Osteoblast (primary cell): Measurements from ENCODE around the gene KIF25. TPM values are rescaled to one million over a fixed set of nuclear protein-coding genes. Genes with fewer than 3 reads are reported as not detected.

Experiments used
- DNase-seq: peaks from one replicate; pipeline ENCODE4 v3.0.0; 2011; ENCODE audit warnings: low spot score, mixed read lengths; ENCODE audit not compliant: insufficient read length; ENCODE audit errors: missing footprints
- H2AFZ ChIP-seq: 2 replicates; pipeline ENCODE4 v1.6.0; 2011; ENCODE audit warnings: mild to moderate bottlenecking, low read length
- H3K27ac ChIP-seq: 2 replicates; pipeline ENCODE4 v1.5.1; 2011; ENCODE audit warnings: mild to moderate bottlenecking, low read depth, low read length, moderate library complexity
- H3K27me3 ChIP-seq: 2 replicates; pipeline ENCODE4 v1.6.0; 2012; ENCODE audit warnings: mild to moderate bottlenecking, control low read depth, inconsistent platforms, low read length, moderate library complexity; ENCODE audit not compliant: insufficient read depth
- H3K36me3 ChIP-seq: 2 replicates; pipeline ENCODE4 v1.5.1; 2011; ENCODE audit warnings: mild to moderate bottlenecking, low read length, control low read depth, moderate library complexity; ENCODE audit not compliant: insufficient read depth
- H3K4me1 ChIP-seq: 2 replicates; pipeline ENCODE4 v1.5.1; 2011; ENCODE audit warnings: mild to moderate bottlenecking, low read length, control low read depth, moderate library complexity; ENCODE audit not compliant: insufficient read depth
- H3K4me2 ChIP-seq: 2 replicates; pipeline ENCODE4 v1.6.0; 2011; ENCODE audit warnings: mild to moderate bottlenecking, low read length; ENCODE audit not compliant: insufficient read depth
- H3K4me3 ChIP-seq: fragments of 200-600 bp; sonication (generic); 3 replicates; pipeline ENCODE4 v1.5.1; 2012; ENCODE audit warnings: mild to moderate bottlenecking, low read length, inconsistent platforms; ENCODE audit not compliant: insufficient read depth
- H3K79me2 ChIP-seq: 2 replicates; pipeline ENCODE4 v1.6.0; 2012; ENCODE audit warnings: mild to moderate bottlenecking, low read length, control low read depth, inconsistent platforms; ENCODE audit not compliant: insufficient read depth
- H3K9me3 ChIP-seq: 2 replicates; pipeline ENCODE4 v1.5.1; 2011; ENCODE audit warnings: low read depth, low read length, control low read depth
- H4K20me1 ChIP-seq: 2 replicates; pipeline ENCODE4 v1.6.0; 2012; ENCODE audit warnings: mild to moderate bottlenecking, low read length, control low read depth; ENCODE audit not compliant: insufficient read depth
- total RNA-seq: library from RNA; depleted of rRNA; stranded (reverse); fragments of >200 nt; gene quantifications from 2 replicates; pipeline ENCODE4 v1.2.3, GENCODE V29; 2012
- TF ChIP-seq, protein P1 (sequence below): IDR thresholded peaks from 2 replicates; pipeline ENCODE4 v1.5.1; 2011; ENCODE audit warnings: mild to moderate bottlenecking, low read depth, low read length, moderate library complexity; ENCODE audit errors: extremely low read depth

Gene KIF25
- total RNA-seq, 1 donor, result not detected

DNA sequence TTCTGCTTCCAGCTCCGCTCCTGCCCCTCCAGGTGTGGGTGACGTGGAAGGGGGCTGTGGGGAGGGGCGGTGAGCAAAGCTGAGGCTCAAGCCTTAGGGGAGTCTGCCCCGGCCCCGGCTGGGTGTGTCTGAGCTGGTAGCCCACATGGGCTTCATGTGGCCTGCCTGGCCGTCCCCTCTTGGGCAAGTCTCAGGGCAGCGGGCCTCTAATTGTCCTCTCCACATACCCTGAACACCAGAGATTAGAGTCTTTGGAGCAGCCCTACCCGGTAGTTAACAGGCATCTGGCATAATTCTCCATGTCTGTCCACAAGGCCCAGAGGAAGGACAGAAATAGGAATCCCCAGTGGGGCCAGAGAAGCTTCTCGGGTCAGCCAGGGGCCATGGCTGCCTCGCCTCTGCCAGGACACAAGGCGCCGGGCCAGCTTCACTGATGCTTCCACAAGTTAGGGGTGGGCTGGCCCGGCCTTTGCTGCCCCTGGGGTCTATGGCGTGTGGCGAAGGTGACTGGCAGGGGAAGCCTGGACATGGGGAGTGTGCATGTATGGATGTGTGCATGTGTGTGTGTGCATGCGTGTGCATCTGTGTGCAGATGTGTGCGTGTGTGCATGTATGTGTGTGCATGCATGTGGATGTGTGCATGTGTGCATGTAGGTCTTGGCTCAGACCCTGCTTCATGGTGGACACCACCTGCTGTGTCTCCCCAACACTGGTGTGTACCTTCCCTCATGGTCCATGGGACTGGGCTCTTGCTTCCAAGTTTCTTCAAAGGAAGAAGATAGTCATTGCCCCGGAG, 57.5 kb downstream of the KIF25 start:
- H2AFZ ChIP-seq, result no peak overlapping the region
- H3K4me2 ChIP-seq, result no peak overlapping the region
- H3K4me1 ChIP-seq, result no peaks in the 10 kb centered on the region
- no peaks in the 10 kb centered on the region for H3K36me3 ChIP-seq
- H3K27me3 ChIP-seq, result no peaks in the 10 kb centered on the region
- H3K9me3 ChIP-seq, result no peaks in the 10 kb centered on the region
- no peaks in the 10 kb centered on the region for H4K20me1 ChIP-seq
- H3K27ac ChIP-seq, result no peak overlapping the region
- no peaks in the 10 kb centered on the region for H3K79me2 ChIP-seq
- TF ChIP-seq, protein P1, sequence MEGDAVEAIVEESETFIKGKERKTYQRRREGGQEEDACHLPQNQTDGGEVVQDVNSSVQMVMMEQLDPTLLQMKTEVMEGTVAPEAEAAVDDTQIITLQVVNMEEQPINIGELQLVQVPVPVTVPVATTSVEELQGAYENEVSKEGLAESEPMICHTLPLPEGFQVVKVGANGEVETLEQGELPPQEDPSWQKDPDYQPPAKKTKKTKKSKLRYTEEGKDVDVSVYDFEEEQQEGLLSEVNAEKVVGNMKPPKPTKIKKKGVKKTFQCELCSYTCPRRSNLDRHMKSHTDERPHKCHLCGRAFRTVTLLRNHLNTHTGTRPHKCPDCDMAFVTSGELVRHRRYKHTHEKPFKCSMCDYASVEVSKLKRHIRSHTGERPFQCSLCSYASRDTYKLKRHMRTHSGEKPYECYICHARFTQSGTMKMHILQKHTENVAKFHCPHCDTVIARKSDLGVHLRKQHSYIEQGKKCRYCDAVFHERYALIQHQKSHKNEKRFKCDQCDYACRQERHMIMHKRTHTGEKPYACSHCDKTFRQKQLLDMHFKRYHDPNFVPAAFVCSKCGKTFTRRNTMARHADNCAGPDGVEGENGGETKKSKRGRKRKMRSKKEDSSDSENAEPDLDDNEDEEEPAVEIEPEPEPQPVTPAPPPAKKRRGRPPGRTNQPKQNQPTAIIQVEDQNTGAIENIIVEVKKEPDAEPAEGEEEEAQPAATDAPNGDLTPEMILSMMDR, result no peak
- H3K4me3 ChIP-seq, result no peak overlapping the region
- no peak for DNase-seq

DNA sequence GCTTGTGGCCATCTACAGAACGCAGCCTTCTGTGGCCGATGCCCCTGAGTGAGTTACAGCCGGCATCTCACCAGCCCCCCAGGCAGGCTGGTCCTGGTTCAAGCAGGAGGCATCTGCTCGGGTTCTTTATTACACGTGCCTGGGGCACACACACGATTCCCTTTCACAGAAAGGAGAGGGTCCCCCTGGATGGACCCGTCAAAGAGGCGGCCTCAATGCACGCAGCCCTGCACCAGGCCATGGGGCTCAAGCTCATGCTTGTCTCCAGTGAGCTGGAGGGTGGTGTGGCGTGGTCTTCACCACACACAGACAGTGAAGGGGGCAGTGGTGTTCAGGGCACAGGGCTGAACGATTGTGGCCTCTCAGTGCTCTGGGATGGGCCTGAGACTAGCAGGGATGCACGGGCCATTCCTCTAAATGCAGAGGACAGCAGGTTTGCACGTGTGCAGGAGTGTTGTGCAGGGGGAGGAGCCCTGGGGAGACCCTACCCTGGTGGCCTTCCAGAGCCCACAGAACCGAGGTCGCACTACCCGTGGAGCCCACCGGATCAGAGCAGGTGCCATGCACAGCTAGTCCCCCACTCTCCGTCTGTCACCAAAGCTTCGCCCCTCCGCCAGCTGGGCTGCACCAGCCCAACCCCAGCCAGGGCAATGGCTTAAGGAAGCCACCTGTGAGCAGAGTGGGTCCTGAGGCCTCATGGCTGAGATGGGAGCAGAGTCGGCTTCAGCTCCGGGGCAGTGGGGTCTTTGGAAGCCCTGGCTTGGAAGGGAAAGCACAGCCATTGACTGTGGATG, 58.4 kb downstream of the KIF25 start:
- no peaks in the 10 kb centered on the region for H3K36me3 ChIP-seq
- no peak overlapping the region for H3K4me3 ChIP-seq
- H3K4me2 ChIP-seq, result no peak overlapping the region
- no peaks in the 10 kb centered on the region for H4K20me1 ChIP-seq
- H3K27me3 ChIP-seq, result no peaks in the 10 kb centered on the region
- H3K27ac ChIP-seq, result no peak overlapping the region
- H3K4me1 ChIP-seq, result no peaks in the 10 kb centered on the region
- no peak overlapping the region for H2AFZ ChIP-seq
- TF ChIP-seq, protein P1, result no peak
- no peaks in the 10 kb centered on the region for H3K9me3 ChIP-seq
- no peak for DNase-seq
- H3K79me2 ChIP-seq, result no peaks in the 10 kb centered on the region

DNA sequence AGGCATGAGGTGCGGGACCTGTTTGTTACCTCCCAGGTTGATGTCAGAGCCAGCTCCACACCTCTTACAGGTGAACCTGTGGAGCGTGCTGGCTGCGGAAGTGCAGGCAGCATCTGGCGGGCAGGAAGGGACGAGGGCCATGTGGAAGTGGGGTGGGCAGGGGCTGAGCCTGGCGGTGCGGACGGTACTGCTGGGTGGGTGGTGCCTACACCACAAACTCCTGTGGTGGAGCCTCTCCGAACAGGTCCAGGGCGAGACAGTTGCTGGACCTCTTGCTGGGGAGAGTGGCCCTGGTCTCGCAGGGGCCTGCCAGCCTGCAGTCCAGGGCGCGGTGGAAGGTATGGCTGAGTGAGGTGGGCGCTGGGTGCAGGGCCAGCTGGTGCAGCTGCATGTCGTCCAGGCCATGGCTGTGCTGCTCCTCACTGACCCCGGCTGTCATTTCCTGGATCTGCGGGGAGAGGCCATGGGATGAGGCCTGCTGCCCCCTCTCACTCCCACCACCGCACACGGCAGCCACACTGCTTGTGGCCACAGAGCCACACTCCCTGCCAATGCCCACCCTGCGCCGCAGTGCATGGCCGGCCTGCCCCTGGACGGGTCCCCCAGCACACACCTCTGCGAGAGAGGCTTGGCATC, 59.5 kb downstream of the KIF25 start:
- H3K27me3 ChIP-seq, result no peaks in the 10 kb centered on the region
- no peak for DNase-seq
- no peak overlapping the region for H3K27ac ChIP-seq
- no peaks in the 10 kb centered on the region for H3K9me3 ChIP-seq
- no peak overlapping the region for H3K4me3 ChIP-seq
- no peak overlapping the region for H2AFZ ChIP-seq
- no peaks in the 10 kb centered on the region for H3K36me3 ChIP-seq
- H3K4me2 ChIP-seq, result no peak overlapping the region
- H3K79me2 ChIP-seq, result no peaks in the 10 kb centered on the region
- TF ChIP-seq, protein P1, result no peak
- H3K4me1 ChIP-seq, result no peaks in the 10 kb centered on the region
- H4K20me1 ChIP-seq, result no peaks in the 10 kb centered on the region

DNA sequence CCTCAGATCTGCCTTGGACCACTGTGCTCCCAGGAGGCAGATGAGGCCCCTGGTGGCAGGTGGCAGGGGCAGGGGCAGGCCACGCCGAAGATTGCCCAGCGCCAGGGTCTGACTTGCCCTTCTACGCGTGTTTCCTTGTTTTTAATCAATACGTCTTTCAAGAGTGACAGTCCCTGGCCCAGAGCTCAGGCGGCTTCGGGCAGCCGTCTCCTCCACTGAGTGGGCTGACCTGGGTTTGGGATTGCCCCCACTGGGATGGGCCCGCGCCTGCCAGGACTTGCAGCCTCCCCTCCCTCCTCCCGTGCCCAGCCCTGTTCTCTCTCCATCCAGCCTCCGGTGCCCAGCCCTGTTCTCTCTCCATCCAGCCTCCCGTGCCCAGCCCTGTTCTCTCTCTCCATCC, 60.4 kb downstream of the KIF25 start:
- no peak for DNase-seq
- H3K79me2 ChIP-seq, result no peaks in the 10 kb centered on the region
- H3K27ac ChIP-seq, result no peak overlapping the region
- H3K4me2 ChIP-seq, result no peak overlapping the region
- H4K20me1 ChIP-seq, result no peaks in the 10 kb centered on the region
- no peak overlapping the region for H2AFZ ChIP-seq
- H3K4me1 ChIP-seq, result no peaks in the 10 kb centered on the region
- H3K4me3 ChIP-seq, result no peak overlapping the region
- TF ChIP-seq, protein P1, result no peak
- no peaks in the 10 kb centered on the region for H3K36me3 ChIP-seq
- no peaks in the 10 kb centered on the region for H3K9me3 ChIP-seq
- H3K27me3 ChIP-seq, result no peaks in the 10 kb centered on the region
